Common myeloid progenitor, CD34-positive (primary cell): ENCODE data around the gene SMCO2.

Experiments
- CTCF ChIA-PET: fragments of 350-600 bp; sonication (Branson Sonifier 250); formaldehyde crosslinking; loops from one replicate; lab custom pipeline; 2021; ENCODE audit warnings: antibody characterized with exemption; lab: Charles Lee
- POLR2A ChIA-PET: fragments of 350-600 bp; sonication (Branson Sonifier 250); formaldehyde crosslinking; loops from one replicate; lab custom pipeline; 2021; ENCODE audit warnings: antibody characterized with exemption; lab: Charles Lee
- DNase-seq, 3 donors: peaks; one replicate each; pipeline versions ENCODE4 v3.0.0 to v3.0.0-alpha.2; 2013
- H3K27ac ChIP-seq, 2 experiments: 1 replicate in 1 of 2; 2 replicates in 1 of 2; pipeline ENCODE4 v1.7.0; 2013; ENCODE audit warnings: inconsistent platforms in 2 of 2, low read length in 2 of 2, mild to moderate bottlenecking in 2 of 2, low read depth in 1 of 2, moderate library complexity in 1 of 2; ENCODE audit not compliant: severe bottlenecking in 2 of 2, insufficient read depth in 1 of 2, poor library complexity in 1 of 2
- H3K27me3 ChIP-seq, 5 experiments: replicated peaks in 2 of 5; 1 replicate in 3 of 5; 2 replicates in 2 of 5; pipeline versions ENCODE4 v1.6.1 to v1.7.0; 2013; ENCODE audit warnings: low read length in 4 of 5, mild to moderate bottlenecking in 2 of 5, moderate library complexity in 2 of 5, inconsistent platforms in 1 of 5; ENCODE audit not compliant: insufficient read depth in 5 of 5, control insufficient read depth in 4 of 5
- H3K36me3 ChIP-seq, 4 experiments: 1 replicate in 2 of 4; 2 replicates in 2 of 4; pipeline versions ENCODE4 v1.6.1 to v1.7.0; 2013; ENCODE audit warnings: low read length in 3 of 4, control low read depth in 1 of 4, mild to moderate bottlenecking in 1 of 4; ENCODE audit not compliant: control insufficient read depth in 4 of 4, insufficient read depth in 4 of 4
- H3K4me1 ChIP-seq, 4 experiments: 1 replicate in 3 of 4; 2 replicates in 1 of 4; pipeline versions ENCODE4 v1.6.1 to v1.7.1; 2013; ENCODE audit warnings: low read length in 3 of 4, mild to moderate bottlenecking in 3 of 4, control low read depth in 1 of 4, inconsistent platforms in 1 of 4, moderate library complexity in 1 of 4; ENCODE audit not compliant: control insufficient read depth in 4 of 4, insufficient read depth in 4 of 4; ENCODE audit errors: control extremely low read depth in 1 of 4
- H3K4me3 ChIP-seq, 7 experiments: 1 replicate in 4 of 7; 2 replicates in 3 of 7; pipeline versions ENCODE4 v1.5.1 to v1.7.0; 2013; ENCODE audit warnings: mild to moderate bottlenecking in 7 of 7, low read length in 6 of 7, moderate library complexity in 6 of 7, inconsistent platforms in 2 of 7, low read depth in 2 of 7, control low read depth in 1 of 7; ENCODE audit not compliant: insufficient read depth in 4 of 7, control insufficient read depth in 1 of 7; ENCODE audit errors: extremely low read depth in 1 of 7
- H3K9me3 ChIP-seq, 5 experiments: 1 replicate in 4 of 5; 2 replicates in 1 of 5; pipeline versions ENCODE4 v1.6.1 to v1.7.1; 2013; ENCODE audit warnings: low read length in 4 of 5, mild to moderate bottlenecking in 2 of 5, inconsistent platforms in 1 of 5, low read depth in 1 of 5, moderate library complexity in 1 of 5; ENCODE audit not compliant: control insufficient read depth in 4 of 5, insufficient read depth in 2 of 5; ENCODE audit errors: control extremely low read depth in 1 of 5
- WGBS: methylation state at CpG from one replicate; pipeline ENCODE4 v1.1.5; 2013; ENCODE audit not compliant: insufficient coverage; 5-methylcytosine and 5-hydroxymethylcytosine counted together

The SMCO2 gene

GRCh38 chr12:27469176-27469736 is 22.7 kb downstream of the SMCO2 start:
- POLR2A ChIA-PET, result no interaction called here
- CTCF ChIA-PET, result interaction anchor here (1.1 to 1.8 kb wide), 3 partner anchors 15 to 35 kb away, joined by 3 read pairs; no protein-coding TSS in a partner anchor
- WGBS, result 67% methylated on average over 1 of the region's 1 CpG
- Histone ChIP-seq H3K36me3 (no peaks in the 10 kb centered on the region), H3K27ac (no peak overlapping the region), H3K4me3 (no peak overlapping the region), H3K27me3 (no peaks in the 10 kb centered on the region), H3K9me3 (no peaks in the 10 kb centered on the region), H3K4me1 (peaks cover 2 to 21% (median 7%) of the 10 kb centered on the region in 4 experiments)
- DNase-seq, result no peak

- 25% methylated on average over 4 of the region's 4 CpGs for WGBS
- peak in 1 of 3 donors; percentile 33 for DNase-seq
- H3K27me3 ChIP-seq, result no peaks in the 10 kb centered on the region
- ChIA-PET CTCF (interaction anchor here (0.6 to 1.3 kb wide), 2 partner anchors 10 to 15 kb away, joined by 3 to 7 read pairs; no protein-coding TSS in a partner anchor), POLR2A (no interaction called here)
- peaks cover 0 to 23% (median 3%) of the 10 kb centered on the region in 5 experiments for H3K9me3 ChIP-seq
- no peak overlapping the region for H3K27ac ChIP-seq
- H3K4me3 ChIP-seq, result no peak overlapping the region
- H3K36me3 ChIP-seq, result no peaks in the 10 kb centered on the region
- H3K4me1 ChIP-seq, result peaks cover 2 to 19% (median 5%) of the 10 kb centered on the region in 4 experiments
Observed at GRCh38 chr12:27472604-27473003, 26.1 kb downstream of the SMCO2 start.

- no peaks in the 10 kb centered on the region for H3K36me3 ChIP-seq
- H3K4me1 ChIP-seq, result peaks cover 2 to 16% (median 5%) of the 10 kb centered on the region in 4 experiments
- 100% methylated on average over 3 of the region's 3 CpGs for WGBS
- H3K27me3 ChIP-seq, result no peaks in the 10 kb centered on the region
- no peak overlapping the region for H3K27ac ChIP-seq
- no peak for DNase-seq
- ChIA-PET CTCF (no interaction called here), POLR2A (no interaction called here)
- H3K4me3 ChIP-seq, result no peak overlapping the region
- H3K9me3 ChIP-seq, result peaks cover 8 to 37% (median 14%) of the 10 kb centered on the region in 5 experiments
Observed at GRCh38 chr12:27474344-27474743, 27.8 kb downstream of the SMCO2 start.

GRCh38 chr12:27477049-27477448 is 30.5 kb downstream of the SMCO2 start:
- Histone ChIP-seq H3K4me3 (no peak overlapping the region), H3K9me3 (peaks cover 8 to 37% (median 16%) of the 10 kb centered on the region in 5 experiments), H3K27me3 (no peaks in the 10 kb centered on the region), H3K36me3 (no peaks in the 10 kb centered on the region), H3K4me1 (peaks cover 2 to 6% (median 3%) of the 10 kb centered on the region in 4 experiments), H3K27ac (no peak overlapping the region)
- peak in 2 of 3 donors; percentile 33 to 51 for DNase-seq
- POLR2A ChIA-PET, result no interaction called here
- CTCF ChIA-PET, result no interaction called here

GRCh38 chr12:27478949-27479348 is 32.4 kb downstream of the SMCO2 start:
- POLR2A ChIA-PET, result no interaction called here
- DNase-seq, result no peak
- H3K27ac ChIP-seq, result no peak overlapping the region
- peaks cover 8 to 37% (median 16%) of the 10 kb centered on the region in 5 experiments for H3K9me3 ChIP-seq
- no peaks in the 10 kb centered on the region for H3K36me3 ChIP-seq
- H3K27me3 ChIP-seq, result no peaks in the 10 kb centered on the region
- CTCF ChIA-PET, result interaction anchor here (1.1 kb wide), 1 partner anchor 53 kb away, joined by 3 read pairs; no protein-coding TSS in a partner anchor
- H3K4me3 ChIP-seq, result no peak overlapping the region
- H3K4me1 ChIP-seq, result peaks cover 0 to 4% (median 1%) of the 10 kb centered on the region in 4 experiments

- Histone ChIP-seq H3K27me3 (no peaks in the 10 kb centered on the region), H3K27ac (no peak overlapping the region), H3K4me3 (no peak overlapping the region), H3K9me3 (peaks cover 8 to 33% (median 16%) of the 10 kb centered on the region in 5 experiments), H3K4me1 (peaks cover 0 to 4% (median 1%) of the 10 kb centered on the region in 4 experiments), H3K36me3 (no peaks in the 10 kb centered on the region)
- CTCF ChIA-PET, result interaction anchor here (1.1 to 1.2 kb wide), 2 partner anchors 27 to 54 kb away, joined by 3 read pairs; no protein-coding TSS in a partner anchor
- DNase-seq, result peak in 1 of 3 donors; percentile 40
- 40% methylated on average over 1 of the region's 1 CpG for WGBS
- POLR2A ChIA-PET, result no interaction called here
Observed at GRCh38 chr12:27480016-27480415, 33.5 kb downstream of the SMCO2 start.

GRCh38 chr12:27486961-27487360 is 40.4 kb downstream of the SMCO2 start:
- H3K4me3 ChIP-seq, result no peak overlapping the region
- DNase-seq, result no peak
- POLR2A ChIA-PET, result no interaction called here

More at GRCh38 chr12:27486961-27487360, 40.4 kb downstream of the SMCO2 start:
- H3K9me3 ChIP-seq, result peaks cover 0 to 3% (median 0%) of the 10 kb centered on the region in 5 experiments
- H3K4me1 ChIP-seq, result peaks cover 0 to 4% (median 0%) of the 10 kb centered on the region in 4 experiments
- CTCF ChIA-PET, result interaction anchor here (0.7 to 3.9 kb wide), 3 partner anchors 32 to 61 kb away, joined by 3 to 20 read pairs (median 5); no protein-coding TSS in a partner anchor
- H3K36me3 ChIP-seq, result no peaks in the 10 kb centered on the region
- H3K27ac ChIP-seq, result no peak overlapping the region
- H3K27me3 ChIP-seq, result no peaks in the 10 kb centered on the region
